Stomach smooth muscle (tissue), 2 donors: ENCODE measurements around the gene THOC6.

Experiments
- H3K27ac ChIP-seq: one replicate; pipeline ENCODE4 v1.7.0; 2013; ENCODE audit warnings: mild to moderate bottlenecking, low read length, inconsistent platforms
- H3K27me3 ChIP-seq, 2 donors: one replicate each; pipeline ENCODE4 v1.7.0; 2013; ENCODE audit warnings: low read length in 2 of 2; ENCODE audit not compliant: insufficient read depth in 2 of 2, control insufficient read depth in 1 of 2
- H3K36me3 ChIP-seq, 2 donors: one replicate each; pipeline ENCODE4 v1.7.0; 2013; ENCODE audit warnings: low read length in 2 of 2; ENCODE audit not compliant: control insufficient read depth in 2 of 2, insufficient read depth in 2 of 2
- H3K4me1 ChIP-seq: one replicate; pipeline ENCODE4 v1.7.0; 2013; ENCODE audit warnings: low read length; ENCODE audit not compliant: control insufficient read depth, insufficient read depth
- H3K4me3 ChIP-seq, 2 donors: one replicate each; pipeline ENCODE4 v1.7.0; 2013; ENCODE audit warnings: low read length in 2 of 2
- H3K9ac ChIP-seq, 2 donors: one replicate each; pipeline ENCODE4 v1.7.0; 2013; ENCODE audit warnings: low read length in 2 of 2, mild to moderate bottlenecking in 1 of 2
- H3K9me3 ChIP-seq, 2 donors: one replicate each; pipeline ENCODE4 v1.7.0; 2013; ENCODE audit warnings: low read length in 2 of 2; ENCODE audit not compliant: control insufficient read depth in 2 of 2
- donor health status: healthy.
- donor health status: Pancreatic carcinoma.

The THOC6 gene

DNA sequence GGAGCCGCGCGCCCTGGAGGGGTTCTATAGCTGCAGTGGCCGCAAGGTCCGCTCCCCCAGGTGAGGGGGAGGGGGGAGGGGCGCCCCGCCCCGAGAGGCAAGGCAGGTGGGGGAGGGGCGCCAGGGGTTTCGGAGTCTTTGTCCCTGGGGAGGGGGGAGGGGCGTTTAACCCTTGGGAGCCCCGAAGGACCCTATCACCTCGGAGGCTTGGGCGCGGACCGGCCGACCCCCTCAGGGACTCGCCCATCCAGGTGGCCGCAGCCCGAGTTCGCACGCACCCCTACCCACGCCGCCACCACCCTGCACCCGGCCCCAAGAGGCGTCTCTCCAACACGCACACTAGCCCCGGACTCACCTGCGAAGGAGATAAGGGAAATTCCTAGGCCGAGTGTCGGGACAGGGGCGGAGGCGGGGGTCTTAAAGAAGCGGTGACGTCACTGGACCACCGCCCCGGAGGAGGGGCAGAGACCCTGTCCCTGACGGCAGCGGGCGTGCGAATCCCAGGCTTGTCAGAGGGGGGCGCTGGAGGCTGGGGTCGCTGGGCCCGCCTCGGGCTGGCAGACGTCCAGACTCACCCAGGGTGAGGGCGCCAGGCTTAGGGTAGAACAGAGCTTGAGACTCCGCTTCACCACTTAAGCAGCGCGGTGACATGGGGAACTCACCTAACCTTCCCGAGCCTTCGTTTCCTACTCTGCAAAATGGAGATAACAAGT lies 5.9 kb upstream of the THOC6 start, which contains the start of gene CLDN6:
TSS of gene CLDN6 (minus strand) at position 390 of the 713 bp plus-strand sequence. CDS start 2,162 bp downstream, outside the sequence.
- Histone ChIP-seq H3K27me3 (peaks cover 22 to 33% of the 10 kb centered on the region in 2 donors), H3K9ac (no peak within 1 kb of the TSS), H3K27ac (no peak within 1 kb of the TSS), H3K36me3 (no peaks in the 10 kb centered on the region), H3K4me3 (no peak within 1 kb of the TSS), H3K9me3 (no peaks in the 10 kb centered on the region), H3K4me1 (peaks cover 31% of the 10 kb centered on the region)

DNA sequence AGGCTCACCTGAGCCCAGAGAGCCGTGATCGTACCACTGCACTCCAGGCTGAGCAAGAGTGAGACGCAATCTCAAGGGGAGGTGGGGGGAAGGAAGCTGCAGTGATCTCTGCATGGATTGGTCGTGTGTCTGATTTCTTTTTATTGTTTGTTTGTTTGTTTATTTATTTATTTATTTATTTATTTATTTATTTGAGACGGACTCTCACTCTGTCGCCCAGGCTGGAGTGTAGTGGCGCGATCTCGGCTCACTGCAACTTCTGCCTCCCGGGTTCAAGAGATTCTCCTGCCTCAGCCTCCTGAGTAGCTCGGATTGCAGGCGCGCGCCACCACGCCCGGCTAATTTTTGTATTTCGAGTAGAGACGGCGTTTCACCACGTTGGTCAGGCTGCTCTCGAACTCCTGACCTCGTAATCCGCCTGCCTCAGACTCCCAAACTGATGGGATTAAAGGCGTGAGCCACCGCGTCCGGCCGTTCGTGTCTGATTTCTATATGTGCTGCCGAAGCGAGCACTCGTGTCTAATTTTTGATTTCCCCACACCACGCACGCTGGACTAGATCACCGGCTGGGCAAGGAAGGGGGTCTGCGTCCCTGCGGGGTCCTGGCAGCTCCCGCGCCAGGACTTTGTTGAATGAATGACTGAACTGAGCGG lies 4.1 kb upstream of the THOC6 start:
- H3K4me1 ChIP-seq: peaks cover 40% of the 10 kb centered on the region
- H3K9me3 ChIP-seq: no peaks in the 10 kb centered on the region
- peaks cover 15 to 18% of the 10 kb centered on the region in 2 donors for H3K27me3 ChIP-seq
- no peaks in the 10 kb centered on the region for H3K36me3 ChIP-seq
- no peak overlapping the region for H3K27ac ChIP-seq
- H3K9ac ChIP-seq: peak overlapping the region in 1 of 2 donors; percentile 29
- peak overlapping the region; percentile 52 to 89 for H3K4me3 ChIP-seq

DNA sequence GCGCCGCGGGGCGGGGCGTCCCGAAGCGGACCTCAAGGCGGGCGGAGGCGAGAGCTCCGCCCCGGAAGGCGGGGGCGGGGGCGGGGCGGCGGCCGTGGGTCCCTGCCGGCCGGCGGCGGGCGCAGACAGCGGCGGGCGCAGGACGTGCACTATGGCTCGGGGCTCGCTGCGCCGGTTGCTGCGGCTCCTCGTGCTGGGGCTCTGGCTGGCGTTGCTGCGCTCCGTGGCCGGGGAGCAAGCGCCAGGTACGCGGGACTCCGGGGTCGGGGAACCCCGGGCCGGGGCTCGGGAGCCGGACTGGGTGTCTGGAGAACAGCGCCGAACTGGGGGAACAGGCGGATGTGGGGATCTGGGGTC lies 3.6 kb upstream of the THOC6 start, which contains the start of gene TNFRSF12A:
TSS of gene TNFRSF12A (plus strand) at position 122 of the 357 bp plus-strand sequence. CDS start at position 152, 30 bp downstream.
- peaks cover 40% of the 10 kb centered on the region for H3K4me1 ChIP-seq
- peak within 1 kb of the TSS; percentile 93 for H3K27ac ChIP-seq
- peak within 1 kb of the TSS; percentile 74 to 99 for H3K9ac ChIP-seq
- peak within 1 kb of the TSS; percentile 89 to 96 for H3K4me3 ChIP-seq
- H3K36me3 ChIP-seq: no peaks in the 10 kb centered on the region
- H3K27me3 ChIP-seq: peaks cover 15 to 18% of the 10 kb centered on the region in 2 donors
- no peaks in the 10 kb centered on the region for H3K9me3 ChIP-seq

- Histone ChIP-seq H3K27me3 (peaks cover 15 to 18% of the 10 kb centered on the region in 2 donors), H3K27ac (peak overlapping the region; percentile 93), H3K4me1 (peaks cover 40% of the 10 kb centered on the region), H3K4me3 (peak overlapping the region; percentile 89 to 96), H3K36me3 (no peaks in the 10 kb centered on the region), H3K9me3 (no peaks in the 10 kb centered on the region), H3K9ac (peak overlapping the region; percentile 74 to 99)
Measured at GRCh38 chr16:3020604-3021448, 3.0 kb upstream of the THOC6 start.

- Histone ChIP-seq H3K4me3 (peak overlapping the region; percentile 89 to 96), H3K27me3 (peaks cover 15 to 18% of the 10 kb centered on the region in 2 donors), H3K36me3 (peaks cover 4 to 5% of the 10 kb centered on the region in 2 donors), H3K9me3 (no peaks in the 10 kb centered on the region), H3K9ac (peak overlapping the region; percentile 47 to 99), H3K27ac (peak overlapping the region; percentile 93), H3K4me1 (peaks cover 40% of the 10 kb centered on the region)
Measured at GRCh38 chr16:3021449-3022207, 2.2 kb upstream of the THOC6 start.

- H3K36me3 ChIP-seq: peaks cover 9 to 11% of the 10 kb centered on the region in 2 donors
- peaks cover 40% of the 10 kb centered on the region for H3K4me1 ChIP-seq
- H3K4me3 ChIP-seq: peak overlapping the region; percentile 89 to 96
- H3K27me3 ChIP-seq: peaks cover 12 to 15% of the 10 kb centered on the region in 2 donors
- H3K27ac ChIP-seq: peak overlapping the region; percentile 93
- peak overlapping the region; percentile 64 to 99 for H3K9ac ChIP-seq
- no peaks in the 10 kb centered on the region for H3K9me3 ChIP-seq
Measured at GRCh38 chr16:3022208-3022683, 1.6 kb upstream of the THOC6 start.

DNA sequence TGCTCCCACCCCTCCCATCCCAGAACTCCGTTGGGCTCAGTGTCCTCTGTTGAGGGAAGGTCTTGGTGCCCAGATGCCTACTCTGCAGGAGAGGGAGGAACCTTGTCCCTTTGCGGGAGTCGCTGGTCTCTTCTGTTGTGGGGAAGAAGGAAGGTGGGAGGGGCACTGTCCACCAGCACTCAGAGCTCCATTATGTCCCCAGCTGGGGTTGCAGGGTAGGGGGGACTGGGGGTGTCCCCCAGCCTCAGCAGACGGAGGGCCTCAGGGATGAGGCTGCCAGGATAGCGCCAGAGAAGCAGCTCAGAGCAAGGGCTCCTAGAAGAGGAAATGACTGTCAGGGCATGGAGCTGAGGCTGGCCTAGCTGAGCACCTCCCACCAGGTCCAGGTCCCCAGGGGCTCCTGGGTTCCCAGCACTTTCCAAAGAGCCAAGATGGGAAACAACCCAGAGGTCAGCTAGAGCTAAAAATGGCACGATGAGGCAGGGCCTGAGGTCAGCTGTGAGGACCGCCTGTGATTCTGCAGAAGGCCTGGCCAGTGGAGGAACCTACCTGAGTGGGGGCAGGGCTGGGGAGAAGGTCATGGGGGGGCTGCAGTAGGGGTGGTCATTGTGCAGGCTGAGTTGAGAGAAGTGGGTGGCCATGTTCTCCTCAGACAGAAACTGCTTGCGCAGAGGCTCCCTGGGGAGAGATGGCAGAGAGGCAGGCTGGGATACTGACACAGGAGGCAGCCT lies 986 bp upstream of the THOC6 start:
- Histone ChIP-seq H3K9me3 (no peaks in the 10 kb centered on the region), H3K4me3 (peak overlapping the region; percentile 79 to 89), H3K4me1 (peaks cover 40% of the 10 kb centered on the region), H3K36me3 (peaks cover 9 to 11% of the 10 kb centered on the region in 2 donors), H3K27me3 (peaks cover 9% of the 10 kb centered on the region in 2 donors), H3K27ac (peak overlapping the region; percentile 93), H3K9ac (peak overlapping the region; percentile 84 to 99)

DNA sequence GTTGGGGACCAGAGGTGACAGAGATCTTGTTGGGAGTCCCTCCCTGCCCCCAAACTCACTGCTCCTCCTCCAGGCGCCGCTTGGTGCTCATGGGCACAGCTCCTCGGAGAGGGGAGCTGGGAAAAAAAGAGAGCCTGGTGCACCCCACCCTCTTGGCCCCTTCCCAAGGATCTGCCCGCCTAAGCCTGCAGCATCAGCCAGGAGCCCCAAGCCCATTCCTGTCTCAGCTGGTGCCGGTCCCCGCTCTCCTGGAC lies 493 bp upstream of the THOC6 start:
- H3K9ac ChIP-seq: peak overlapping the region; percentile 84 to 99
- H3K27me3 ChIP-seq: peaks cover 4 to 6% of the 10 kb centered on the region in 2 donors
- H3K36me3 ChIP-seq: peaks cover 9 to 11% of the 10 kb centered on the region in 2 donors
- H3K4me3 ChIP-seq: peak overlapping the region; percentile 79 to 89
- no peaks in the 10 kb centered on the region for H3K9me3 ChIP-seq
- peaks cover 41% of the 10 kb centered on the region for H3K4me1 ChIP-seq
- H3K27ac ChIP-seq: peak overlapping the region; percentile 93

- Histone ChIP-seq H3K27me3 (peaks cover 15 to 16% of the 10 kb centered on the region in 2 donors), H3K4me3 (no peak overlapping the region), H3K9me3 (no peaks in the 10 kb centered on the region), H3K27ac (no peak overlapping the region), H3K4me1 (peaks cover 48% of the 10 kb centered on the region), H3K36me3 (peaks cover 9 to 11% of the 10 kb centered on the region in 2 donors), H3K9ac (no peak overlapping the region)
Measured at GRCh38 chr16:3025032-3026002, 1.5 kb downstream of the THOC6 start.
